Measurements from ENCODE around the gene SLC22A23. TPM values are rescaled to one million over a fixed set of nuclear protein-coding genes. Genes with fewer than 3 reads are reported as not detected.
A peak's percentile ranks its signal among the peaks of the same experiment; 100 is the strongest.

The SLC22A23 gene
- total RNA-seq, 1 experiment from 2014 or later = 6.8 TPM

- Histone ChIP-seq H3K27me3 (ENCODE audit: insufficient read depth, low read length) (no peaks in the 10 kb centered on the region), H3K4me1 (ENCODE audit: insufficient read depth, low read length) (peaks cover 25% of the 10 kb centered on the region), H3K14ac (ENCODE audit: insufficient read depth, low read length) (no peak overlapping the region), H3K9me3 (ENCODE audit: control insufficient read depth, low read depth, low read length) (no peaks in the 10 kb centered on the region), H3K23ac (ENCODE audit: insufficient read length, low read depth, low read length) (no peak overlapping the region), H2AK5ac (ENCODE audit: insufficient read length, low read length) (no peak overlapping the region), H2AFZ (ENCODE audit: low read length) (no peak overlapping the region), H2BK12ac (ENCODE audit: insufficient read length, low read depth, low read length) (no peak overlapping the region), H3K4ac (ENCODE audit: low read depth, low read length) (no peak overlapping the region), H3K79me1 (ENCODE audit: insufficient read depth, low read depth, low read length, poor library complexity, severe bottlenecking) (no peaks in the 10 kb centered on the region), H2BK15ac (ENCODE audit: low read depth, low read length) (no peak overlapping the region), H3T11ph (ENCODE audit: low read length) (no peak overlapping the region), H4K91ac (ENCODE audit: insufficient read length, low read depth, low read length) (no peak overlapping the region), H3K79me2 (ENCODE audit: insufficient read depth, low read length) (no peaks in the 10 kb centered on the region), H3K23me2 (ENCODE audit: insufficient read length, low read depth, low read length, poor library complexity, severe bottlenecking) (no peaks in the 10 kb centered on the region), H4K20me1 (ENCODE audit: control insufficient read depth, insufficient read depth, insufficient read length) (no peaks in the 10 kb centered on the region), H3K56ac (ENCODE audit: insufficient read length, low read depth, low read length) (no peak overlapping the region), H3K9ac (ENCODE audit: extremely low read depth, insufficient read length, low read length) (no peak overlapping the region), H3K27ac (ENCODE audit: insufficient read length, low read depth, low read length) (no peak overlapping the region), H4K8ac (replicated peaks; ENCODE audit: insufficient read length, low read depth, low read length) (no peak overlapping the region), H3K18ac (ENCODE audit: insufficient read length, low read depth, low read length) (no peak overlapping the region), H2BK20ac (ENCODE audit: low read depth, low read length, poor library complexity, severe bottlenecking) (no peak overlapping the region), H2BK5ac (ENCODE audit: insufficient read length, low read length) (no peak overlapping the region), H2BK120ac (ENCODE audit: low read depth, low read length, poor library complexity, severe bottlenecking) (no peak overlapping the region), H3K4me2 (ENCODE audit: insufficient read depth, insufficient read length, low read length) (no peak overlapping the region), H4K5ac (ENCODE audit: insufficient read length, low read depth, low read length) (no peak overlapping the region)
- peaks cover 3% of the 10 kb centered on the region for H3K27me3 Mint-ChIP-seq (ENCODE audit: low read depth)
- peaks cover 0 to 7% (median 0%) of the 10 kb centered on the region in 3 experiments; a peak in 3 of 7 replicates for H3K36me3 Mint-ChIP-seq (ENCODE audit: insufficient read depth in 1 of 3, low read depth in 3 of 3)
- no peak for TF ChIP-seq CTCF (conservative IDR thresholded peaks at IDR 0.05)
- peaks cover 53 to 55% of the 10 kb centered on the region in 2 experiments for H3K4me1 Mint-ChIP-seq
- WGBS (ENCODE audit: extremely low coverage, insufficient read length, low lambda C conversion rate) = no CpG with 5 or more reads among the region's 2 CpGs
- DNase-seq = no peak
- no peaks in the 10 kb centered on the region for H3K9me3 Mint-ChIP-seq
- peak overlapping the region in 1 of 3 experiments; percentile 80; a peak in 2 of 7 replicates for H3K27ac Mint-ChIP-seq
- H3K4me3 Mint-ChIP-seq = no peak overlapping the region; a peak in 1 of 5 replicates
These were observed 110.4 kb downstream of the SLC22A23 start for GRCh38 chr6:3346476-3346875.
